AG09309 (cell line): ENCODE measurements around the gene EDEM2.

Experiments used
- DNase-seq: peaks from one replicate; pipeline ENCODE4 v3.0.0-alpha.2; 2010; ENCODE audit warnings: low read depth
- H3K4me3 ChIP-seq: 2 replicates; pipeline ENCODE4 v1.5.1; 2011; ENCODE audit warnings: mild to moderate bottlenecking, low read depth, low read length, moderate library complexity; ENCODE audit not compliant: control insufficient read depth
- CTCF ChIP-seq: IDR thresholded peaks from 2 replicates; pipeline ENCODE4 v1.5.1; 2011; ENCODE audit warnings: mild to moderate bottlenecking, low read depth, low read length, inconsistent platforms; ENCODE audit not compliant: insufficient read depth, control insufficient read depth; ENCODE audit errors: missing control alignments

Gene EDEM2

GRCh38 chr20:35066194-35066593, 80.9 kb downstream of the EDEM2 start:
- no peak for DNase-seq
- TF ChIP-seq CTCF = no peak

More at GRCh38 chr20:35066194-35066593, 80.9 kb downstream of the EDEM2 start:
- H3K4me3 ChIP-seq = no peak overlapping the region
